Measurements from ENCODE around the gene SLFNL1.

Gene SLFNL1

GRCh38 chr1:40973912-40974311 lies 47.6 kb downstream of the SLFNL1 start:
- Histone ChIP-seq H3K4me2 (ENCODE audit: low read depth, low read length) (no peak overlapping the region), H3K36me3 (replicated peaks; ENCODE audit: insufficient read depth, low read length) (no peaks in the 10 kb centered on the region), H4K20me1 (ENCODE audit: insufficient read depth, low read length) (no peaks in the 10 kb centered on the region), H3K4me3 (ENCODE audit: low read length) (no peak overlapping the region), H3K79me2 (ENCODE audit: low read length) (no peaks in the 10 kb centered on the region), H3K27me3 (replicated peaks; ENCODE audit: insufficient read depth, low read length) (no peaks in the 10 kb centered on the region), H3K9me3 (replicated peaks; ENCODE audit: insufficient read depth, low read length) (no peaks in the 10 kb centered on the region), H3F3A (ENCODE audit: insufficient read depth, low read length) (no peaks in the 10 kb centered on the region), H3K9ac (ENCODE audit: low read length) (no peak overlapping the region), H3K9me2 (replicated peaks; ENCODE audit: insufficient read depth, low read length) (no peaks in the 10 kb centered on the region), H3K27ac (ENCODE audit: low read length) (no peak overlapping the region), H3K4me1 (ENCODE audit: low read length) (peaks cover 2% of the 10 kb centered on the region), H2AFZ (ENCODE audit: low read length) (no peak overlapping the region)
- no peak for TF ChIP-seq EZH2 (optimal IDR thresholded peaks at IDR 0.05; ENCODE audit: low read depth, low read length)
- no peak for DNase-seq

DNA sequence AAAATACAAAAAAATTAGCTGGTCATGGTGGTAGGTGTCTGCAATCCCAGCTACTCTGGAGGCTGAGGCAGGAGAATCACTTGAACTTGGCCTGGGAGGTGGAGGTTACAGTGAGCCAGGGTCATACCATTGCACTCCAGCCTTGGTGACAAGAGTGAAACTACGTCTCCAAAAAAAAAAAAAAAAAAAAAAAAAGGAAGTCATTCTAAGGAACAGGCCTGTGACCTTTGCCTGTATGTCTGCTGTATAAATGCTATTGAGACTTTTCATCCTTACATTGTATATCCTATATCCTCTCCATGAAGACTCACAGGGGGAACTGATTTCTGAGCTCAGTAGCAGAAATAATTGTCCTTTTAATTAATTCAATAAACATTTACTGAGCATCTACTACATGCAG lies 49.6 kb downstream of the SLFNL1 start:
- Histone ChIP-seq H3K27me3 (replicated peaks; ENCODE audit: insufficient read depth, low read length) (no peaks in the 10 kb centered on the region), H3K9ac (ENCODE audit: low read length) (no peak overlapping the region), H3K4me3 (ENCODE audit: low read length) (no peak overlapping the region), H3K4me1 (ENCODE audit: low read length) (no peaks in the 10 kb centered on the region), H3K27ac (ENCODE audit: low read length) (no peak overlapping the region), H3F3A (ENCODE audit: insufficient read depth, low read length) (no peaks in the 10 kb centered on the region), H3K79me2 (ENCODE audit: low read length) (no peaks in the 10 kb centered on the region), H2AFZ (ENCODE audit: low read length) (no peak overlapping the region), H3K9me2 (replicated peaks; ENCODE audit: insufficient read depth, low read length) (no peaks in the 10 kb centered on the region), H3K9me3 (replicated peaks; ENCODE audit: insufficient read depth, low read length) (no peaks in the 10 kb centered on the region), H3K4me2 (ENCODE audit: low read depth, low read length) (no peak overlapping the region), H3K36me3 (replicated peaks; ENCODE audit: insufficient read depth, low read length) (no peaks in the 10 kb centered on the region), H4K20me1 (ENCODE audit: insufficient read depth, low read length) (no peaks in the 10 kb centered on the region)
- no peak for DNase-seq
- TF ChIP-seq CTCF (IDR thresholded peaks at IDR 0.05; ENCODE audit: low read length) (no peak), EZH2phosphoT487 (IDR thresholded peaks at IDR 0.05; ENCODE audit: low read length) (no peak)

GRCh38 chr1:40969445-40969844 lies 52.1 kb downstream of the SLFNL1 start:
- no peak overlapping the region for H3K27ac ChIP-seq (ENCODE audit: low read length)
- no peaks in the 10 kb centered on the region for H3K27me3 ChIP-seq (replicated peaks; ENCODE audit: insufficient read depth, low read length)
- no peak overlapping the region for H3K4me3 ChIP-seq (ENCODE audit: low read length)

DNA sequence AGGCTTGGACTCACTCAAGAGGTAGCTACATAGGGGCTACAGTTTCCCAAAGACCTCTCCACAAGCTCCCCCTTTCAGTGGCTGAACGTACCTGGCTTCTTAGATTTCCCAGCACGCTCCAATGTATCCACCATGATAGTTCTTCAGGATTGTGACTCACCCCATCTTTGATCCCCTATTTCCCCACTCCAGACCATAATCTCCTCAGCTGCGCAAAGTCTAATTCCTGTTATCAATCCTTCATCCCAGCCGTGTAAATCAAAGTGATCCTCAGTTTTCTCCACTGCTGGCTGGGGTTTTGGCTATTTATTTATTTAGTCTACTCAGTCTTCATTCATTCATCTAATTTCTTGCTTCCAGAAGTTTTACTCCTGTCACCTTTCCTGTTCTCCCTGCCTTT lies 55.1 kb downstream of the SLFNL1 start:
- H3K4me2 ChIP-seq (ENCODE audit: low read depth, low read length), result no peak overlapping the region

More at GRCh38 chr1:40969445-40969844, 52.1 kb downstream of the SLFNL1 start:
- no peak overlapping the region for H2AFZ ChIP-seq (ENCODE audit: low read length)
- no peaks in the 10 kb centered on the region for H3F3A ChIP-seq (ENCODE audit: insufficient read depth, low read length)
- no peak overlapping the region for H3K4me2 ChIP-seq (ENCODE audit: low read depth, low read length)
- no peak for DNase-seq
- TF ChIP-seq EZH2phosphoT487 (IDR thresholded peaks at IDR 0.05; ENCODE audit: low read length) (no peak), CTCF (IDR thresholded peaks at IDR 0.05; ENCODE audit: low read length) (no peak), EZH2 (optimal IDR thresholded peaks at IDR 0.05; ENCODE audit: low read depth, low read length) (no peak)
- H3K79me2 ChIP-seq (ENCODE audit: low read length), result no peaks in the 10 kb centered on the region
- no peak overlapping the region for H3K9ac ChIP-seq (ENCODE audit: low read length)
- H3K9me2 ChIP-seq (replicated peaks; ENCODE audit: insufficient read depth, low read length), result no peaks in the 10 kb centered on the region
- H4K20me1 ChIP-seq (ENCODE audit: insufficient read depth, low read length), result no peaks in the 10 kb centered on the region
- H3K36me3 ChIP-seq (replicated peaks; ENCODE audit: insufficient read depth, low read length), result no peaks in the 10 kb centered on the region
- H3K9me3 ChIP-seq (replicated peaks; ENCODE audit: insufficient read depth, low read length), result no peaks in the 10 kb centered on the region
- H3K4me1 ChIP-seq (ENCODE audit: low read length), result no peaks in the 10 kb centered on the region

More for the DNA sequence above, 55.1 kb downstream of the SLFNL1 start:
- Histone ChIP-seq H3K9ac (ENCODE audit: low read length) (no peak overlapping the region), H3F3A (ENCODE audit: insufficient read depth, low read length) (no peaks in the 10 kb centered on the region), H2AFZ (ENCODE audit: low read length) (no peak overlapping the region), H3K27me3 (replicated peaks; ENCODE audit: insufficient read depth, low read length) (no peaks in the 10 kb centered on the region), H3K4me1 (ENCODE audit: low read length) (no peaks in the 10 kb centered on the region), H3K4me3 (ENCODE audit: low read length) (no peak overlapping the region), H4K20me1 (ENCODE audit: insufficient read depth, low read length) (no peaks in the 10 kb centered on the region), H3K27ac (ENCODE audit: low read length) (no peak overlapping the region), H3K9me2 (replicated peaks; ENCODE audit: insufficient read depth, low read length) (no peaks in the 10 kb centered on the region), H3K9me3 (replicated peaks; ENCODE audit: insufficient read depth, low read length) (no peaks in the 10 kb centered on the region), H3K36me3 (replicated peaks; ENCODE audit: insufficient read depth, low read length) (no peaks in the 10 kb centered on the region), H3K79me2 (ENCODE audit: low read length) (no peaks in the 10 kb centered on the region)
- DNase-seq, result no peak
- TF ChIP-seq EZH2phosphoT487 (IDR thresholded peaks at IDR 0.05; ENCODE audit: low read length) (no peak), EZH2 (optimal IDR thresholded peaks at IDR 0.05; ENCODE audit: low read depth, low read length) (no peak), CTCF (IDR thresholded peaks at IDR 0.05; ENCODE audit: low read length) (no peak)
